Prostate gland (tissue), 2 donors: ENCODE data around the gene AJAP1. TPM values are rescaled to one million over a fixed set of nuclear protein-coding genes. Genes with fewer than 3 reads are reported as not detected.

Experiments
- DNase-seq: peaks from one replicate; pipeline ENCODE4 v3.0.0-alpha.2; 2019; ENCODE audit warnings: low spot score
- H3K27ac ChIP-seq, 2 donors: fragments of 200-600 bp; sonication (generic); 2 replicates each; pipeline ENCODE4 v1.5.1; 2017 to 2019
- H3K27me3 ChIP-seq: fragments of 200-600 bp; sonication (generic); replicated peaks from 2 replicates; pipeline ENCODE4 v1.5.1; 2019; ENCODE audit not compliant: insufficient read depth
- H3K36me3 ChIP-seq, 2 donors: fragments of 200-600 bp; sonication (generic); 1 replicate in 1 of 2; 2 replicates in 1 of 2; pipeline versions ENCODE4 v1.5.1 to v1.8.1; 2017 to 2019
- H3K4me1 ChIP-seq: fragments of 200-600 bp; sonication (generic); replicated peaks from 2 replicates; pipeline ENCODE4 v1.5.1; 2019
- H3K4me3 ChIP-seq, 2 donors: fragments of 200-600 bp; sonication (generic); 2 replicates each; pipeline ENCODE4 v1.5.1; 2017 to 2019
- H3K9me3 ChIP-seq: fragments of 200-600 bp; sonication (generic); 2 replicates; pipeline ENCODE4 v1.5.1; 2017
- CTCF ChIP-seq, 4 experiments: fragments of 200-600 bp in 2 of 4; fragments of 450-650 bp in 2 of 4; sonication (generic) in 2 of 4; IDR thresholded peaks; 1 replicate in 3 of 4; 2 replicates in 1 of 4; pipeline ENCODE4 v1.5.1; 2016 to 2019; ENCODE audit warnings: antibody characterized with exemption in 4 of 4, mild to moderate bottlenecking in 2 of 4, moderate library complexity in 2 of 4
- POLR2A ChIP-seq: fragments of 450-650 bp; IDR thresholded peaks from one replicate; pipeline ENCODE4 v1.6.1; 2016; ENCODE audit warnings: antibody characterized with exemption, mild to moderate bottlenecking
- POLR2AphosphoS5 ChIP-seq: sonication (generic); formaldehyde crosslinking; IDR thresholded peaks from one replicate; pipeline ENCODE4 v1.6.1; 2017; ENCODE audit warnings: antibody characterized with exemption
- WGBS: methylation state at CpG from one replicate; pipeline ENCODE4 v1.1.5; 2018; 5-methylcytosine and 5-hydroxymethylcytosine counted together
- intact Hi-C: fragments of 100-400 bp; cut with DNase I; formaldehyde crosslinking; loops from one replicate; pipeline ENCODE4 v1.14.2; 2022
- total RNA-seq, 2 donors: library from RNA; depleted of rRNA; stranded (reverse); fragments of >200 nt; gene quantifications; one replicate each; pipeline ENCODE4 v1.1.0, GENCODE V29; 2016

AJAP1 gene
- total RNA-seq, 2 donors from 2014 or later, result 0.73 to 6.7 TPM

DNA sequence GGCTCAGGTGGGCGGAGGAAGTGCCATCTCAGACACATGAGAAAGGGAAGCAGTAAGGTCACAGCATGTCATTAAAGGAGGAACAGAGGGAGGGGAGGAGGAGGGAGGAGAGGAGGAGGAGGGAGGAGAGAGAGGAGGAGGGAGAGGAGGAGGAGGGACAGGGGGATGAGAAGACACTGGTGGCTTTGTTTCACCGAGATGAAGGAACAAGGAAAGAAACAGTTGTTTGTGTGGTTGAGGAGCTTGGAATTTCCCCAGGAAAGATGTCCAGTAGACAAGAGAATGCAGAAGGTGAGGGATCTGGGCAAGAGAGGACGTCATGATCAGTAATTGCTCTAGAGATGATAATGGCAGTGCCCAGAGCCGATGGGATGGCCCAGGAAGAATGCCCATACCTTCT lies 97.7 kb downstream of the AJAP1 start:
- intact Hi-C loops, result no loop called here
- Histone ChIP-seq H3K36me3 (no peaks in the 10 kb centered on the region), H3K27me3 (peaks cover 10% of the 10 kb centered on the region), H3K4me1 (no peaks in the 10 kb centered on the region), H3K9me3 (no peaks in the 10 kb centered on the region), H3K27ac (no peak overlapping the region), H3K4me3 (no peak overlapping the region)
- DNase-seq, result no peak
- TF ChIP-seq CTCF (IDR thresholded peaks at IDR 0.05), result no peak
- no peak for TF ChIP-seq POLR2A
- no peak for TF ChIP-seq POLR2AphosphoS5
- WGBS, result 50% methylated on average over 4 of the region's 4 CpGs

DNA sequence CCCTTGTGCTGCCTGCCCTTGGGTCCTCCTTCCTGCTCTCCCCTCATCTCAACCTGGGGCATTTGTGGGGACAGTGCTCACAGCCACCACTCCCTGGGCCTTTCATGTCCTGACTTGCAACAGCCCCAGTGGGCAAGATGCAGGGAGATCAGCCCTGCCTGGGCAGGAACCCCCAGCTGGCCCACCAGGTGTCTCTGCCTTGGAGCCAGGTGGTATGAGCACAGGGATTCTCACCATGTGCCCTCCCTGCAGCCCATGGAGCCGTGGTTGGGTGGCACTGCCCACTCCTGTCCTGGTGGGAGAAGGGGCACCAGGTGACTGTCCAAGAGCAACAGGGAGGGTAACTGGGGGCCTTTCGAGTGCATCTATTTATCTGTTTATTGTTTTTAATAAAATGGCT lies 100.4 kb downstream of the AJAP1 start:
- Histone ChIP-seq H3K4me3 (no peak overlapping the region), H3K9me3 (no peaks in the 10 kb centered on the region), H3K36me3 (no peaks in the 10 kb centered on the region), H3K27me3 (peaks cover 13% of the 10 kb centered on the region), H3K27ac (no peak overlapping the region), H3K4me1 (no peaks in the 10 kb centered on the region)
- WGBS, result 83% methylated on average over 2 of the region's 2 CpGs
- TF ChIP-seq POLR2AphosphoS5 (no peak), CTCF (IDR thresholded peaks at IDR 0.05) (no peak)
- DNase-seq, result no peak
- intact Hi-C loops, result no loop called here

DNA sequence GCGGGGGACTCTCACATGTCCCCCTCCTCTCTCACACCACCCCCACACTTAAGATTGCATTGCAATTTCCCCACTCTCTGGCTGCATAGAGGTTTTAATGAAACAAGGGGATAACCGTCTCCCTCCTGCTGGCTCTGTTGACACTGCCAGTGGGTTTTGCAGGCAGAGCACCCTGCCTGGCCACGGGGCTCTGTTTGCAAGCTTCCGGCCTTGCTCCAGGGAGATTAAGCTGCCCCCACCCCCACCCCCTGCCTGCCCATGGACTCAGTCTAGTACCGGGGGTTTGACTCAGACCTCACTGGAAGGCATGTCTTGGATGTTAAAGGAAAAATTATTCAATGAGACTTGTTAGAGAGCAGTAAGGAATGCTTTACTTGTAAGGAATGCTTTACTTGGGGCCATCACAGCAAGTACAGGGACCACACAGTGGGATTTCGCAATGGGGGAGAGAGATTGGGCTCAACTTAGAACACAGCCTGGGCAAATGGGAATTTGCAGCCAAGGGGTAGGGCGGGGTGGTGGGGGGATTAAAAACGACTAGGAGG lies 101.0 kb downstream of the AJAP1 start:
- no peak for DNase-seq
- H3K27ac ChIP-seq, result no peak overlapping the region
- peaks cover 9% of the 10 kb centered on the region for H3K27me3 ChIP-seq
- H3K4me1 ChIP-seq, result no peaks in the 10 kb centered on the region
- 29% methylated on average over 8 of the region's 8 CpGs for WGBS
- intact Hi-C loops, result no loop called here
- H3K9me3 ChIP-seq, result no peaks in the 10 kb centered on the region
- TF ChIP-seq POLR2A (no peak), CTCF (IDR thresholded peaks at IDR 0.05) (no peak), POLR2AphosphoS5 (no peak)
- no peak overlapping the region for H3K4me3 ChIP-seq
- no peaks in the 10 kb centered on the region for H3K36me3 ChIP-seq

DNA sequence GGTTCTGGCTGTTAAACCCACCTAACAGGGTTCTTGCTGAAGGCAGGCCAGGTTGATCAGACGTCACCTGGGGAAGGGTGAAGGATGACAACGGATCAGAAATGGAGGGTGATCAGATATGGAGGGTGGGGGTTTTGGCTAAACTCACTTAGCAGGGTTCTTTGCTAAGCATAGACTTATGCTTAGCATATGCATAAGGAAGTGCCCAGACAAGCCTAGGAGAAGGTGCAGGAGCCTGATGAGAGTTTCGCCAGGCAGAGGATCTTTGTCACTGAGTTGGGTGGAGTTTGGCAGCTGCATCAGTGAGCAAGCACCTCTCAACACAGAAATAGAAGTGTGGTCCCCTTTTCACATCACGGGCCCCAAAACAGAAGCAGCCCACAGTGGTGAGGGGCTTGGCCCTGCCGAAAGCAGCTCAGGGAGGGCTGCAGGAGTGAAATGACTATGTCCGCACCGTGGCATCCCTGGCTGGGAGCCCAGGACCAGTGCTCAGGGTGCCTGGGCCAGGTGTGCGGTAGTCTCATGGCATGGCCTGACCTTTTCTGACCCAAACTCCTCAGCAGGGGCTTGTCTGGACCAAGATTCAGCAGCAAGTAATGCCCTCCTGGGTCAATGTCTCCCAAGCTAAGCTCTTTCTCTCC lies 101.6 kb downstream of the AJAP1 start:
- DNase-seq, result no peak
- H3K4me3 ChIP-seq, result no peak overlapping the region
- no peaks in the 10 kb centered on the region for H3K4me1 ChIP-seq
- intact Hi-C loops, result no loop called here
- H3K27me3 ChIP-seq, result peaks cover 5% of the 10 kb centered on the region
- no peak overlapping the region for H3K27ac ChIP-seq
- no peaks in the 10 kb centered on the region for H3K36me3 ChIP-seq
- 82% methylated on average over 8 of the region's 8 CpGs for WGBS
- TF ChIP-seq POLR2A (no peak), POLR2AphosphoS5 (no peak), CTCF (IDR thresholded peaks at IDR 0.05) (no peak)
- no peaks in the 10 kb centered on the region for H3K9me3 ChIP-seq

DNA sequence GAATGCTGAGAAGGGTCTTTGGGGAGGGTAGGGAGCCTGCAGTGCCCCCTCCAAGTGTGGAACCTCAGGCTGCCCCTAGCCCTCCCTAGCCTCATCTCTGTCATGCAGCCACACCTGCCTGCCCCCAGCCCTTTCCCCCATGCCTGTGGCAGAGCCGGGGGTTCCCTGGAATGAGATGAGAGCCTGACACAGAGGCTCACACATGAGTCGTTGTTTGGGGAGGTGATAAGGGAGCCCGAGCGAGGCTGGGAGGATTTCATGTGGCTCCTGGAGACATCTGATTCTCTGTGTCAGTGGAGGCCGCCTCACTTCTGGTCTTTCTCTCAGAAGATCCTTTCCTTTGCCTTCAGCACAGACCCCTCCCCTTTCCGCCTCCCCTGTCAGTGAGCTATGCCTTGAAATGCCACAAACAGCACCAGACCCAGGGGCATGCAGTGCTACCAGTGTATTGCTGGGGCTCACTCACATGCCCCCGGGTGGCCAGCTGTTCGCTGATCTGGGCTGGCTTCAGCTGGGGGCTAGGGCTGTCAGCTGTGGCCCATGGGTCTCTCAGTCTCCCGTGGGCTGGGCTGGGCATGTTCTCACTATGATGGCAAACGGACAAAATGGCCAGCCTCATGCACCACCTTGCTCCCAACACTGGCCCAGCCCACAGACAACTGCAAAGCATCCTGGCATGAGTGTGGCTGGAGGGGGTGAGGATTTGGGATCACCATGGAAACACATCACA lies 102.6 kb downstream of the AJAP1 start:
- H3K27ac ChIP-seq, result no peak overlapping the region
- H3K4me3 ChIP-seq, result no peak overlapping the region
- no peaks in the 10 kb centered on the region for H3K4me1 ChIP-seq
- WGBS, result 73% methylated on average over 10 of the region's 10 CpGs
- TF ChIP-seq POLR2A (no peak), POLR2AphosphoS5 (no peak), CTCF (IDR thresholded peaks at IDR 0.05) (no peak)
- H3K27me3 ChIP-seq, result peaks cover 8% of the 10 kb centered on the region
- DNase-seq, result no peak
- intact Hi-C loops, result no loop called here
- no peaks in the 10 kb centered on the region for H3K9me3 ChIP-seq
- H3K36me3 ChIP-seq, result no peaks in the 10 kb centered on the region
